ENCODE measurements around the gene OR2AK2.

DNA sequence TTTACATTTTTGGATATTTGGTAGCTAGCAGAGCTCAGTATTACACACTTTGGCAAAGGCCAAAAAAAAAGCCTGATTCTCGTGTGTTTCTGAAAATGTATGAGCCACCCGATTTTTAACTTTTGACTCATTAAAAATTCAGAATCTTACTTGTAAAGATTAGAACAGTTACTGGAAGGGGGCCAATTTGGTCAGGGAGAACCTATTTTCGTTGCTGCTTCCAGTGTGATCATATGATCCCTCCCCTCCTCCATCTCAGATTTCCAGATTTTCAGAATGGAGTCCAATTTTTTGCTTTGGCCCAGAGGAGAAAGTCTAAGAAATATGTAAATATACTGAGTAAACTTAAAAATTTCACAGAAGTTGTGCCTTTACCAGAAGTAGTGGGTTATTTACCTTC is 3.2 kb upstream of the OR2AK2 start:
- TF ChIP-seq CTCF (IDR thresholded peaks at IDR 0.05 in 8 of 11, conservative IDR thresholded peaks at IDR 0.05 in 3 of 11) (no peak), POLR2A (IDR thresholded peaks at IDR 0.05) (no peak)

Measured in spleen (tissue), 7 donors.